Osteoblast (primary cell): Measurements from ENCODE around the gene SPATA6L. TPM values are rescaled to one million over a fixed set of nuclear protein-coding genes. Genes with fewer than 3 reads are reported as not detected.

Experiments
- DNase-seq: peaks from one replicate; pipeline ENCODE4 v3.0.0; 2011; ENCODE audit warnings: low spot score, mixed read lengths; ENCODE audit not compliant: insufficient read length; ENCODE audit errors: missing footprints
- H2AFZ ChIP-seq: 2 replicates; pipeline ENCODE4 v1.6.0; 2011; ENCODE audit warnings: mild to moderate bottlenecking, low read length
- H3K27ac ChIP-seq: 2 replicates; pipeline ENCODE4 v1.5.1; 2011; ENCODE audit warnings: mild to moderate bottlenecking, low read depth, low read length, moderate library complexity
- H3K27me3 ChIP-seq: 2 replicates; pipeline ENCODE4 v1.6.0; 2012; ENCODE audit warnings: mild to moderate bottlenecking, control low read depth, inconsistent platforms, low read length, moderate library complexity; ENCODE audit not compliant: insufficient read depth
- H3K36me3 ChIP-seq: 2 replicates; pipeline ENCODE4 v1.5.1; 2011; ENCODE audit warnings: mild to moderate bottlenecking, low read length, control low read depth, moderate library complexity; ENCODE audit not compliant: insufficient read depth
- H3K4me1 ChIP-seq: 2 replicates; pipeline ENCODE4 v1.5.1; 2011; ENCODE audit warnings: mild to moderate bottlenecking, low read length, control low read depth, moderate library complexity; ENCODE audit not compliant: insufficient read depth
- H3K4me2 ChIP-seq: 2 replicates; pipeline ENCODE4 v1.6.0; 2011; ENCODE audit warnings: mild to moderate bottlenecking, low read length; ENCODE audit not compliant: insufficient read depth
- H3K4me3 ChIP-seq: fragments of 200-600 bp; sonication (generic); 3 replicates; pipeline ENCODE4 v1.5.1; 2012; ENCODE audit warnings: mild to moderate bottlenecking, low read length, inconsistent platforms; ENCODE audit not compliant: insufficient read depth
- H3K79me2 ChIP-seq: 2 replicates; pipeline ENCODE4 v1.6.0; 2012; ENCODE audit warnings: mild to moderate bottlenecking, low read length, control low read depth, inconsistent platforms; ENCODE audit not compliant: insufficient read depth
- H3K9me3 ChIP-seq: 2 replicates; pipeline ENCODE4 v1.5.1; 2011; ENCODE audit warnings: low read depth, low read length, control low read depth
- H4K20me1 ChIP-seq: 2 replicates; pipeline ENCODE4 v1.6.0; 2012; ENCODE audit warnings: mild to moderate bottlenecking, low read length, control low read depth; ENCODE audit not compliant: insufficient read depth
- CTCF ChIP-seq: IDR thresholded peaks from 2 replicates; pipeline ENCODE4 v1.5.1; 2011; ENCODE audit warnings: mild to moderate bottlenecking, low read depth, low read length, moderate library complexity; ENCODE audit errors: extremely low read depth
- total RNA-seq: library from RNA; depleted of rRNA; stranded (reverse); fragments of >200 nt; gene quantifications from 2 replicates; pipeline ENCODE4 v1.2.3, GENCODE V29; 2012

SPATA6L gene
- total RNA-seq, 1 donor = 0.72 TPM

- no peak for TF ChIP-seq CTCF
- no peaks in the 10 kb centered on the region for H4K20me1 ChIP-seq
- peaks cover 5% of the 10 kb centered on the region for H3K27me3 ChIP-seq
- no peak overlapping the region for H3K27ac ChIP-seq
- no peaks in the 10 kb centered on the region for H3K36me3 ChIP-seq
- H3K4me2 ChIP-seq = no peak overlapping the region
- no peak for DNase-seq
- no peaks in the 10 kb centered on the region for H3K79me2 ChIP-seq
- H2AFZ ChIP-seq = no peak overlapping the region
- H3K9me3 ChIP-seq = no peaks in the 10 kb centered on the region
- no peak overlapping the region for H3K4me3 ChIP-seq
- no peaks in the 10 kb centered on the region for H3K4me1 ChIP-seq
Observed at GRCh38 chr9:4603830-4604229, 62.5 kb downstream of the SPATA6L start.

DNA sequence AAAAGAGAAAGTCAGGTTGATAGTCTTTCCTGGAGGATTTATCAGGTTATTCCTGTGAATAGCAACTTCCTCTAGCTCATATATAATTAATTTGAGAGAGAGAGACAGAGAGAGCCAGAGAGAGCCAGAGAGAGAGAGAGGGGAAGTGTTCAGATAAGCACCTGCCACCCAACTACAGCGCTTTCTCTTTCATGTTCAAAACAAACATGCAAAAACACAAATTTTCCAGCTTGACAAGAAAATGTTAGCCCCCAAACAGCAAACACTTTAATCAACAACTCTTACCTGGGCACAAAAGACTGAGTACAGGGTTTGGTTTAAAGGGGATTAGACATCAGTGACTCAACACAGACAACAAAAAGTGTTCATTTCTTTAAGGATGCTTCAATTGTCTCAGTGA is 65.9 kb downstream of the SPATA6L start:
- Histone ChIP-seq H3K27me3 (peaks cover 5% of the 10 kb centered on the region), H3K9me3 (no peaks in the 10 kb centered on the region), H3K36me3 (no peaks in the 10 kb centered on the region), H3K4me1 (peaks cover 5% of the 10 kb centered on the region), H2AFZ (no peak overlapping the region), H4K20me1 (no peaks in the 10 kb centered on the region), H3K27ac (no peak overlapping the region), H3K4me2 (no peak overlapping the region), H3K4me3 (no peak overlapping the region), H3K79me2 (no peaks in the 10 kb centered on the region)
- no peak for DNase-seq
- no peak for TF ChIP-seq CTCF

GRCh38 chr9:4596165-4596922 is 69.9 kb downstream of the SPATA6L start:
- no peak for TF ChIP-seq CTCF
- DNase-seq = no peak
- Histone ChIP-seq H3K9me3 (no peaks in the 10 kb centered on the region), H3K4me3 (peak overlapping the region; percentile 13), H2AFZ (peak overlapping the region; percentile 22), H3K4me2 (peak overlapping the region; percentile 34), H3K4me1 (peaks cover 5% of the 10 kb centered on the region), H4K20me1 (no peaks in the 10 kb centered on the region), H3K27me3 (peaks cover 2% of the 10 kb centered on the region), H3K27ac (no peak overlapping the region), H3K36me3 (no peaks in the 10 kb centered on the region), H3K79me2 (no peaks in the 10 kb centered on the region)

- Histone ChIP-seq H3K9me3 (no peaks in the 10 kb centered on the region), H3K27ac (no peak overlapping the region), H3K36me3 (no peaks in the 10 kb centered on the region), H3K79me2 (no peaks in the 10 kb centered on the region), H3K4me1 (peaks cover 5% of the 10 kb centered on the region), H2AFZ (no peak overlapping the region), H4K20me1 (no peaks in the 10 kb centered on the region), H3K27me3 (no peaks in the 10 kb centered on the region), H3K4me2 (no peak overlapping the region), H3K4me3 (no peak overlapping the region)
- no peak for TF ChIP-seq CTCF
- DNase-seq = no peak
Observed at GRCh38 chr9:4594994-4595393, 71.3 kb downstream of the SPATA6L start.
